GM12892 (cell line): ENCODE data around the gene KIAA1958.

Experiments
- POLR2A ChIP-seq: IDR thresholded peaks from 2 replicates; pipeline ENCODE4 v1.6.1; 2011; ENCODE audit warnings: low read depth, low read length, control low read depth
- POLR2AphosphoS5 ChIP-seq: IDR thresholded peaks from 2 replicates; pipeline ENCODE4 v1.6.1; 2011; ENCODE audit warnings: low read depth, low read length, control low read depth
- TAF1 ChIP-seq: IDR thresholded peaks from 2 replicates; pipeline ENCODE4 v1.6.1; 2011; ENCODE audit warnings: low read depth, mild to moderate bottlenecking, control low read depth, low read length, borderline replicate concordance

- TF ChIP-seq POLR2A (no peak), POLR2AphosphoS5 (no peak), TAF1 (no peak)
Observed at GRCh38 chr9:112555844-112556482, 69.3 kb downstream of the KIAA1958 start.
